ENCODE data around the gene MC5R.

The MC5R gene

DNA sequence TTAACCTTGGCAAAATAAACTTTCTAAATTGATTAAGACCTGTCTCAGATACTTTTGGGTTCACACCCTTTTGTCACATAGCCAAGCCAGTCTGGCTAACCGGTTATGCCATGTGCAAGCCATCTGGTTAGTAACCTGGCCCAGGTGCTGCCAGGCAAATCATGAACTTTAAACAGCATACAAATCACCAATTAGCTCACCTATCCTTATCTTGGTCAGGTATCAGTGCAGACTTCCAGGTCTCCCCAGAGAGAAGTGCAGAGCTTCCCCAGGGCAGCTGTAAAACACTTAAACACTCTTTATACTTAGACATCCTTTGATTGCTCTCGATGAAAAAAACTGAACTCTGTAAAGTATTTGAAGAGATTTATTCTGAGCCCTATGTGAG, 14.9 kb upstream of the MC5R start:
- Histone ChIP-seq H3K9ac (ENCODE audit: low read depth, low read length) (no peak overlapping the region), H3K4me1 (ENCODE audit: control insufficient read depth, insufficient read depth, low read length) (no peaks in the 10 kb centered on the region), H3K36me3 (ENCODE audit: insufficient read depth, low read length) (no peaks in the 10 kb centered on the region), H3K4me2 (ENCODE audit: low read length) (no peak overlapping the region), H3K27me3 (ENCODE audit: control insufficient read depth, insufficient read depth, low read length) (peaks cover 9% of the 10 kb centered on the region), H3K4me3 (ENCODE audit: low read length) (no peak overlapping the region), H3K9me3 (replicated peaks; ENCODE audit: low read length) (no peaks in the 10 kb centered on the region)

GRCh38 chr18:13809531-13810255, 14.3 kb upstream of the MC5R start:
- no peak overlapping the region for H3K9ac ChIP-seq (ENCODE audit: low read depth, low read length)
- H3K4me1 ChIP-seq (ENCODE audit: control insufficient read depth, insufficient read depth, low read length): no peaks in the 10 kb centered on the region
- no peaks in the 10 kb centered on the region for H3K9me3 ChIP-seq (replicated peaks; ENCODE audit: low read length)
- no peak overlapping the region for H3K4me2 ChIP-seq (ENCODE audit: low read length)
- H3K36me3 ChIP-seq (ENCODE audit: insufficient read depth, low read length): no peaks in the 10 kb centered on the region
- H3K27me3 ChIP-seq (ENCODE audit: control insufficient read depth, insufficient read depth, low read length): peaks cover 4% of the 10 kb centered on the region
- H3K4me3 ChIP-seq (ENCODE audit: low read length): no peak overlapping the region

- H3K4me3 ChIP-seq (ENCODE audit: low read length): no peak overlapping the region
- H3K4me2 ChIP-seq (ENCODE audit: low read length): no peak overlapping the region
- no peaks in the 10 kb centered on the region for H3K36me3 ChIP-seq (ENCODE audit: insufficient read depth, low read length)
- peaks cover 3% of the 10 kb centered on the region for H3K27me3 ChIP-seq (ENCODE audit: control insufficient read depth, insufficient read depth, low read length)
- H3K4me1 ChIP-seq (ENCODE audit: control insufficient read depth, insufficient read depth, low read length): no peaks in the 10 kb centered on the region
- H3K9me3 ChIP-seq (replicated peaks; ENCODE audit: low read length): no peaks in the 10 kb centered on the region
- H3K9ac ChIP-seq (ENCODE audit: low read depth, low read length): no peak overlapping the region
These were observed 12.9 kb upstream of the MC5R start for GRCh38 chr18:13810950-13811485.

DNA sequence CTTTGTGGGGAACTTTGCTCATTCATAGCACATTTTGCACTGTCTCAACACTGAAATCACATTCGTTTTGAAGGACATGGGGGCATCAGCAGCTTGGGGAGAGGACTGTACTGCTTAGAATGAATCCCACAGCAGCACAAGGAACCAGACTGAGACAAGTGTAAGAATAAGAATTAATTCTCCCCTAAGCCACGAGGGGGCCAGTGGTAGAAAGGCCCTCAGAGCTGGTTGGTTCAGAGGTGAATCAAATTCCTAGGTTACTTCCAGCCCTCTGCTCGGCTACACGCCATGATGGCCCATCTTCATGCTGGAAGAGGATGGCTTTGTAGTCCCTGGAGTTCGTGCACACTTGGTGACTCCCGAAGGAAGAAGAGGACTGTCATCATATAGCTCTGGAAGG, 12.0 kb upstream of the MC5R start:
- no peak overlapping the region for H3K4me2 ChIP-seq (ENCODE audit: low read length)
- no peaks in the 10 kb centered on the region for H3K36me3 ChIP-seq (ENCODE audit: insufficient read depth, low read length)
- H3K4me3 ChIP-seq (ENCODE audit: low read length): no peak overlapping the region
- H3K9ac ChIP-seq (ENCODE audit: low read depth, low read length): no peak overlapping the region
- H3K9me3 ChIP-seq (replicated peaks; ENCODE audit: low read length): no peaks in the 10 kb centered on the region
- H3K27me3 ChIP-seq (ENCODE audit: control insufficient read depth, insufficient read depth, low read length): peaks cover 3% of the 10 kb centered on the region
- no peaks in the 10 kb centered on the region for H3K4me1 ChIP-seq (ENCODE audit: control insufficient read depth, insufficient read depth, low read length)

DNA sequence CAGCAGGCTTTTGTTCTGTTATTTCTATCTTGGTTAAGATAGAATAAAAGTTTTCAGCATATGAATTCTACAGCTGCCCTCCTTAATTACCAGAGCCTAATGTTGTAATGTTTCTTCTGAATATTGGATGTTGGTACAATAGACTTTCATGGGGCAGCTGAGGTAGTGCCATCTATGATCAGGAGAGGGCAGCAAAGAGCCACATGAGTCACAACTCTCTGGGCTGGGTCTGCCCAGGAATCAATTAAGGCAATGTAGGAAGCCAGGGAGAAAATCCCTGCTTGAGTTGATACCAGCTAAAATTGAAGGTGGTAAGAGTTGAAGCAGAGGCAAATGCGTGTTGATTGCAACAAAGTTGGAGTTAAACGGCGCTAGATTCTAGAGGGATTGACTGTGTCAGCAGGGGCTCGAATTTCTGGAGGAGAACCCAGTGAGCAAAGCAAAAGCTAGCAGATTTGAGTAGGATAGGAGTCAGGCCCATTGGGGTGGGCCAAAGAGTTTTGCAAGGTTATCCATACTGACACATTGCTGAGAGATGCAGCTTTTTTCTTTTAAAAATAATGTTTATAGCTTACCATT, 10.6 kb upstream of the MC5R start:
- Histone ChIP-seq H3K9ac (ENCODE audit: low read depth, low read length) (no peak overlapping the region), H3K4me1 (ENCODE audit: control insufficient read depth, insufficient read depth, low read length) (no peaks in the 10 kb centered on the region), H3K9me3 (replicated peaks; ENCODE audit: low read length) (no peaks in the 10 kb centered on the region), H3K36me3 (ENCODE audit: insufficient read depth, low read length) (no peaks in the 10 kb centered on the region), H3K4me3 (ENCODE audit: low read length) (no peak overlapping the region), H3K27me3 (ENCODE audit: control insufficient read depth, insufficient read depth, low read length) (peaks cover 10% of the 10 kb centered on the region), H3K4me2 (ENCODE audit: low read length) (no peak overlapping the region)

GRCh38 chr18:13826209-13826608, 2.3 kb downstream of the MC5R start:
- Histone ChIP-seq H3K9ac (ENCODE audit: low read depth, low read length) (no peak overlapping the region), H3K4me2 (ENCODE audit: low read length) (no peak overlapping the region), H3K27me3 (ENCODE audit: control insufficient read depth, insufficient read depth, low read length) (peaks cover 16% of the 10 kb centered on the region), H3K36me3 (ENCODE audit: insufficient read depth, low read length) (no peaks in the 10 kb centered on the region), H3K4me1 (ENCODE audit: control insufficient read depth, insufficient read depth, low read length) (no peaks in the 10 kb centered on the region), H3K4me3 (ENCODE audit: low read length) (no peak overlapping the region), H3K9me3 (replicated peaks; ENCODE audit: low read length) (no peaks in the 10 kb centered on the region)

GRCh38 chr18:13831864-13832508, 8.0 kb downstream of the MC5R start:
- no peak overlapping the region for H3K4me2 ChIP-seq (ENCODE audit: low read length)
- H3K4me1 ChIP-seq (ENCODE audit: control insufficient read depth, insufficient read depth, low read length): no peaks in the 10 kb centered on the region
- H3K36me3 ChIP-seq (ENCODE audit: insufficient read depth, low read length): no peaks in the 10 kb centered on the region
- no peaks in the 10 kb centered on the region for H3K27me3 ChIP-seq (ENCODE audit: control insufficient read depth, insufficient read depth, low read length)
- no peak overlapping the region for H3K9ac ChIP-seq (ENCODE audit: low read depth, low read length)
- H3K9me3 ChIP-seq (replicated peaks; ENCODE audit: low read length): no peaks in the 10 kb centered on the region
- no peak overlapping the region for H3K4me3 ChIP-seq (ENCODE audit: low read length)

- Histone ChIP-seq H3K36me3 (ENCODE audit: insufficient read depth, low read length) (no peaks in the 10 kb centered on the region), H3K9ac (ENCODE audit: low read depth, low read length) (no peak overlapping the region), H3K4me3 (ENCODE audit: low read length) (no peak overlapping the region), H3K27me3 (ENCODE audit: control insufficient read depth, insufficient read depth, low read length) (no peaks in the 10 kb centered on the region), H3K4me1 (ENCODE audit: control insufficient read depth, insufficient read depth, low read length) (no peaks in the 10 kb centered on the region), H3K4me2 (ENCODE audit: low read length) (no peak overlapping the region), H3K9me3 (replicated peaks; ENCODE audit: low read length) (no peaks in the 10 kb centered on the region)
These were observed 10.6 kb downstream of the MC5R start for GRCh38 chr18:13834496-13835015.

DNA sequence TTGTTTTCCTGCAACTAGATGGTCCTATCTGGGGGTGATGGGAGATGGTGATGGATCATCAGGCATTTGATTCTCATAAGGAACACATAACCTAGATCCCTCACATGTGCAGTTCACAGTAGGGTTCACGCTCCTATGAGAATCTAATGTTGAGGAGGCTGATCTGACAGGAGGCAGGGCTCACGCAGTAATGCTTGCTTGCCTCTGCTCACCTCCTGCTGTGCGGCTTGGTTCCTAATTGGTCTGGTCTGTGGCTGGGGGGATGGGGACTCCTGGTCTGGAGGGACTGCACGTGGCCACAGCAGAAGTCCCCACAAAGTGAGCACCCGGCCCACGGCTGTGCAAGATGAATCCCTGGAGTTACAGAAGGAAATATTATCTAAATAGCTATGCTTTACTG, 11.3 kb downstream of the MC5R start:
- Histone ChIP-seq H3K36me3 (ENCODE audit: insufficient read depth, low read length) (no peaks in the 10 kb centered on the region), H3K4me1 (ENCODE audit: control insufficient read depth, insufficient read depth, low read length) (no peaks in the 10 kb centered on the region), H3K27me3 (ENCODE audit: control insufficient read depth, insufficient read depth, low read length) (no peaks in the 10 kb centered on the region), H3K9ac (ENCODE audit: low read depth, low read length) (no peak overlapping the region), H3K9me3 (replicated peaks; ENCODE audit: low read length) (no peaks in the 10 kb centered on the region), H3K4me2 (ENCODE audit: low read length) (no peak overlapping the region), H3K4me3 (ENCODE audit: low read length) (no peak overlapping the region)

DNA sequence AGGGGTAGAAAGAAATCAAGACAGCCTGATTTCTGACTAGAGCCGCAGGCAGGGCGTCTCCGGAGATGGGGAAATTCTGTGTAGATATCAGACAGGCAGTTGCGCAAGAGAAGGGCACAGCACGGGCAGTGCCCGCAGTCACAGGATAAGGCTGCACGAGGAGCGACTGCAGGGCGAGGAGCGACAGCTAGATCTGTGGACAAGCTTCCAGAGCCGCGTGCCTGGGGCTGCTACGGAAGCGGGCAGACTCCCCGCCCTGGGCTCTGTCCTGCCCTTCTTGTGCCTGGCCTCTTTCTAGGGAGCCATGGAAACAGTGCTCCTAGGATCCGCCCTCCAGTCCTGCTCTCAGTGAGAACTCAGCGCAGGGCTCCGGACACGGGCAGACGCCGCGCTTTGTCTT, 12.6 kb downstream of the MC5R start:
- H3K9me3 ChIP-seq (replicated peaks; ENCODE audit: low read length): no peaks in the 10 kb centered on the region
- H3K9ac ChIP-seq (ENCODE audit: low read depth, low read length): no peak overlapping the region
- no peaks in the 10 kb centered on the region for H3K36me3 ChIP-seq (ENCODE audit: insufficient read depth, low read length)
- H3K4me2 ChIP-seq (ENCODE audit: low read length): no peak overlapping the region
- H3K4me3 ChIP-seq (ENCODE audit: low read length): no peak overlapping the region
- no peaks in the 10 kb centered on the region for H3K27me3 ChIP-seq (ENCODE audit: control insufficient read depth, insufficient read depth, low read length)
- no peaks in the 10 kb centered on the region for H3K4me1 ChIP-seq (ENCODE audit: control insufficient read depth, insufficient read depth, low read length)

DNA sequence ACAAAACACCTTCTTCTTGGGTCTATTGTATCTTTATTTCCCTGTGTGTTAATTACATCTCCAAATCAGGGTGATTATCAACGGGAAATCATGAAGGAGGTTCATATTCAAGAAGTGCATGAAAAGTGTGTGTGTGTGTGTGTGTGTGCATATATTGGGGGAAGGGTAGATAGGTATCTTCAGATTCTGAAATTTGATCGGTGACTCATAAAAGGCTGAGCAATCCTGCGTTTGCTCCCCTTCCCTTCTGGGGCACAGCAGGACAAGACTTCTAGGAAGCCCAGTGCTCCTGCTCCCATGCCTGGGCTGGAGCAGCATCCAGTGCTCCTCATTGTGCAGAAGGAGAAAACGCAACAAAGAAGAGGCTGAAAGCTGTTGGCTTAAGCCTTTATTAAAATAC, 25.8 kb downstream of the MC5R start:
- Histone ChIP-seq H3K4me1 (ENCODE audit: control insufficient read depth, insufficient read depth, low read length) (no peaks in the 10 kb centered on the region), H3K4me3 (ENCODE audit: low read length) (no peak overlapping the region), H3K36me3 (ENCODE audit: insufficient read depth, low read length) (no peaks in the 10 kb centered on the region), H3K9ac (ENCODE audit: low read depth, low read length) (no peak overlapping the region), H3K27me3 (ENCODE audit: control insufficient read depth, insufficient read depth, low read length) (no peaks in the 10 kb centered on the region), H3K9me3 (replicated peaks; ENCODE audit: low read length) (no peaks in the 10 kb centered on the region), H3K4me2 (ENCODE audit: low read length) (no peak overlapping the region)
